Fibroblast of mammary gland (primary cell): Measurements from ENCODE around the gene SPDL1.
"Not testable (repeated sequence)": the region's sequence is repeated elsewhere in the genome, so short reads cannot be mapped to it uniquely, and the experiment has no call there.

Experiments
- DNase-seq: peaks from one replicate; pipeline ENCODE4 v3.0.0-alpha.2; 2010; ENCODE audit warnings: low read depth
- H3K4me3 ChIP-seq: 2 replicates; pipeline ENCODE4 v1.5.1; 2011; ENCODE audit warnings: low read depth, mild to moderate bottlenecking, low read length, moderate library complexity; ENCODE audit not compliant: control insufficient read depth
- TF ChIP-seq, protein P1 (sequence below): conservative IDR thresholded peaks from 2 replicates; pipeline ENCODE4 v1.5.1; 2011; ENCODE audit warnings: low read depth, low read length, inconsistent platforms; ENCODE audit not compliant: control insufficient read depth, insufficient read depth

Gene SPDL1

DNA sequence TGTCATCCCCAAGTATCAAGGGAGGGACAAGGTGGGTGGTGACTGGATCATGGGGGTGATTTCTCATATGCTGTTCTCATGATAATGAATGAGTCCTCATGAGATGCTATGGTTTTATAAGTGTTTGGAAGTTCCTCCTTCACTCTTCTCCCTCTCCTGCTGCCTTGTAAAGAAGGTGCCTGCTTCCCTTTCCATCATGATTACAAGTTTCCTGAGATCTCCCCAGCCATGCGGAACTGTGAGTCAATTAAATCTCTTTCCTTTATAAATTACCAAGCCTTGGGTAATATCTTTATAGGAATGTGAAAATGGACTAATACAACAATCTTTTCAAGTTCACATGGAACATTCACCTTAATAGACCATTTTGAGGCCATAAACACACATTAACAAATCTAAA, 32.0 kb downstream of the SPDL1 start:
- no peak overlapping the region for H3K4me3 ChIP-seq
- TF ChIP-seq, protein P1, sequence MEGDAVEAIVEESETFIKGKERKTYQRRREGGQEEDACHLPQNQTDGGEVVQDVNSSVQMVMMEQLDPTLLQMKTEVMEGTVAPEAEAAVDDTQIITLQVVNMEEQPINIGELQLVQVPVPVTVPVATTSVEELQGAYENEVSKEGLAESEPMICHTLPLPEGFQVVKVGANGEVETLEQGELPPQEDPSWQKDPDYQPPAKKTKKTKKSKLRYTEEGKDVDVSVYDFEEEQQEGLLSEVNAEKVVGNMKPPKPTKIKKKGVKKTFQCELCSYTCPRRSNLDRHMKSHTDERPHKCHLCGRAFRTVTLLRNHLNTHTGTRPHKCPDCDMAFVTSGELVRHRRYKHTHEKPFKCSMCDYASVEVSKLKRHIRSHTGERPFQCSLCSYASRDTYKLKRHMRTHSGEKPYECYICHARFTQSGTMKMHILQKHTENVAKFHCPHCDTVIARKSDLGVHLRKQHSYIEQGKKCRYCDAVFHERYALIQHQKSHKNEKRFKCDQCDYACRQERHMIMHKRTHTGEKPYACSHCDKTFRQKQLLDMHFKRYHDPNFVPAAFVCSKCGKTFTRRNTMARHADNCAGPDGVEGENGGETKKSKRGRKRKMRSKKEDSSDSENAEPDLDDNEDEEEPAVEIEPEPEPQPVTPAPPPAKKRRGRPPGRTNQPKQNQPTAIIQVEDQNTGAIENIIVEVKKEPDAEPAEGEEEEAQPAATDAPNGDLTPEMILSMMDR = no peak
- no peak for DNase-seq

DNA sequence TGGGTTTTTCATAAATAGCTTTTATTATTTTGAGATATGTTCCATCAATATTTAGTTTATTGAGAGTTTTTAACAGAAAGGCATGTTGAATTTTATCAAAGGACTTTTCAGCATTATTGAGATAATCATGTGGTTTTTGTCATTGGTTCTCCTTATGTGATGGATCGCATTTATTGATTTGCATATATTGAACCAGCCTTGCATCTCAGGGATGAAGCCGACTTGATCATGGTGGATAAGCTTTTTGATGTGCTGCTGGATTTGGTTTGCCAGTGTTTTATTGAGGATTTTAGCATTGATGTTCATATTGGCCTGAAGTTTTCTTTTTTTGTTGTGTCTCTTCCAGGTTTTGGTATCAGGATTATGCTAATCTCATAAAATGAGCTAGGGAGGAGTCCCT, 40.7 kb downstream of the SPDL1 start:
- not testable (repeated sequence) for H3K4me3 ChIP-seq, DNase-seq

DNA sequence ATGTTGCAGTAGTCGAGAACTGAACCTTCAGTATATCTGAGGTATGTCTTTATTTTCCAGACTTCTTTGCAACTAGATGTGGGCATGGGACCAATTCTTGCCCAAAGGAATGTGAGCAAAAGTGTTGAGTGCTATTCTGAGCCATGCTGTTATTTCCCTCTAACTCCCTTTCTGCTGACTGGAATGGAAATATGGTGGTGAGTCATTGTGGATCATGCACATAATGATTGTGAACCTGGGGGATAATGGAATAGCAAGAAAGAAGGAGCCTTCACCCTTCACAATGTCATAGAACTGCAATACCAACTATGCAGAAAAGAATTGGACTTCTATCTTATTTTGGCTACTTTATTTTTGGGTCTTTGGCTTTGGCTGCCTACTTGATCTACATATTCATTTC, 43.2 kb downstream of the SPDL1 start:
- TF ChIP-seq, protein P1 = no peak
- H3K4me3 ChIP-seq = no peak overlapping the region
- DNase-seq = peak; percentile 94

DNA sequence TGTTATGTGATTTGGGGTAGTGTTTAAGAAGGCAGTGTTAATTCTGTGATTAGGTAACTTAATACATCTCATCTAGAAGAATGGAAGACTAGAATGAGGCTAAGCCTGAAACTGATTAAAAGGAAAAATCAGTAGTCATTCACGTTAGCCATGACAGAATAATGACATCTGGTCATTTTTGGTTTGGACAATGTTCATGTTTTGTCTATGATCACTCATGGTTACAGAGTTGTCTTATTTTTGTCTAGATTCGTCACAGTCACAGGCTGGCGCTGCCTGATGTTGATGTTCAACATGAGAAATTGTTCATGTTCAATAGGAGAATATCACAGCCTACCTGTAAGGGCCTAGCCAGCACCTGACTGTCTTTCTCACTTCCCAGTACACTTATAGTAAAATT, 44.0 kb downstream of the SPDL1 start:
- no peak overlapping the region for H3K4me3 ChIP-seq
- TF ChIP-seq, protein P1 = no peak
- no peak for DNase-seq

DNA sequence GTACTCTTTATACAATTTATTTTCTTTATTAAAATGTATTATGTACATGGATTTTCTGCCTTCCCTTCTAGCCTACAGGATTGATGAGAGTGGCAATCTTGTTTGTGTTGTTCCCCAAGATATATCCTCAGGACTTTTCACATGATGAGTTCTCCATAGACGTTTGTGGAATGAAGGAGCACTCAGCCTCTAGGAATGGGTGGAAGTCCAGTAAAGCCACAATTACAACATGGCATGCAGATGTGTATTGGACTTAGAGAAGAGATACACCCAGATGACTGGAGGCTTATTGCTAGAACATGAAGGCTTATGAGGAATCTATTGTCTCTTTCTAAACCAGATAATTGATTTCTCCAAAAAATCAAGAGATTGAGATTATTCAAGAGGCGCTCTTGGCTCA, 45.3 kb downstream of the SPDL1 start:
- TF ChIP-seq, protein P1 = no peak
- no peak overlapping the region for H3K4me3 ChIP-seq
- peak; percentile 90 for DNase-seq

DNA sequence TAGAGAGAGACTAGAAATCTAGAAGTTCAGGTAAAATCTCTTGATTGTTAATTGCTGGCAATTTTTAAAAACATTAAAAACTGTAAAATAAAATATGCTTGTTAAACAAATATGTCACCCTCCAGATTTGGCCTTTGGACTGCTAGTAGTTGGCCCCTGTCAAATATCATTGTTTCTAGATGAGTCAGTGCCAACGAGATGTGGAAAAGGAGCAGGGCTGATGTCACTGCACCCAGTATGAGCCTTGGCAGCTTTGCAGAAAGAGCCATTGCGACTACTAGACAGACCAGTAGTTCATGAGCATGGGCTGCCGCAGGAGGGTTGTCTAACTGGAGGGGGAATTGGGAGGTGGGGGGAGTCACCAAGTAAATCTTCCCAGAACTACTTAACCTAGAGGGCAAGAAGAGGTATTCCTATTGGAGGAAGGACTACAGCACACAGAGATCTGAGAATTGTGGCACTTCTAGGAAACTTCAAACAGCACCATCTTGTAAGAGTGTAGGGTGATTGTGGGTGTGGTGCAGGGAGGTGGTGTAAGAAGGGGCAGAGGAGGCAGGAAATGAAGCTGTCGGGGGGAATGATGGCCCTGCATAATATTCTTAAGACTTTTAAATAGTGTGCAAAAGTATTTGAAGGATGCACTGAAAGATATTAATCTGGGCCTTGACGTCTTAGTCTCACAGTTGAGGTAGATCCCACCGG, 46.4 kb downstream of the SPDL1 start:
- TF ChIP-seq, protein P1 = no peak
- peak; percentile 89 for DNase-seq
- H3K4me3 ChIP-seq = no peak overlapping the region

DNA sequence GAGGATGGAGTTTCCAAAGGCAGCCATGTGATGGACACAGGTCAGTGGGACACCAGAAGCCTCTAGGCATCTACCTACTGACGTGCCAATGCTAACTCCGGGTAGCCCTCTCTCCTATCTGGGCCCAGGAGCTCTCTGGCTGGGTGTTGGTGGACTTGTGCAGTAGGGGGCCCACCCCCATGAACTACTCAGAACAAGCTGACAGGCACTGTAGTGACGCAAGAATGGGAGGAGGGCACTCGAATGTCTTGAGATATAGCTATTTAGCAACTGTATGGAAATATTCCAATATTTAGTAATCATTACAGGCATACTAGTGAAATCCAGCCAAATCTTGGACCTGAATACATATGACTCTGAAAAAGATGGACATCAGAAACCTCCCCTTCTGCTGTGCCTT, 47.8 kb downstream of the SPDL1 start:
- peak; percentile 92 for DNase-seq

More for the DNA sequence above, 47.8 kb downstream of the SPDL1 start:
- TF ChIP-seq, protein P1 = no peak
- H3K4me3 ChIP-seq = no peak overlapping the region
